ENCODE data around the gene UGT1A8.

UGT1A8 gene

GRCh38 chr2:233768076-233768475 lies 150.6 kb downstream of the UGT1A8 start:
- no peak overlapping the region for H3K27ac ChIP-seq (ENCODE audit: low read depth, low read length, poor library complexity, severe bottlenecking)
- H3K9me3 ChIP-seq (ENCODE audit: low read length): no peaks in the 10 kb centered on the region
- no peaks in the 10 kb centered on the region for H3K36me3 ChIP-seq (ENCODE audit: insufficient read depth, low read length)
- no peak for TF ChIP-seq CTCF (IDR thresholded peaks at IDR 0.05; ENCODE audit: low read length)
- no peak for TF ChIP-seq EZH2 (IDR thresholded peaks at IDR 0.05; ENCODE audit: borderline replicate concordance, low read length)
- H3K9me2 ChIP-seq (ENCODE audit: low read depth, low read length): no peaks in the 10 kb centered on the region
- H3K79me2 ChIP-seq (ENCODE audit: insufficient read depth, low read length): no peaks in the 10 kb centered on the region
- no peak overlapping the region for H3K4me3 ChIP-seq (ENCODE audit: low read depth, low read length, poor library complexity, severe bottlenecking)
- H3K4me1 ChIP-seq (ENCODE audit: insufficient read depth, low read length, severe bottlenecking): no peaks in the 10 kb centered on the region
- no peak overlapping the region for H2AFZ ChIP-seq (ENCODE audit: low read length)
- H4K20me1 ChIP-seq (ENCODE audit: insufficient read depth, low read length): no peaks in the 10 kb centered on the region
- no peaks in the 10 kb centered on the region for H3F3A ChIP-seq (ENCODE audit: insufficient read depth, low read length)
- H3K9ac ChIP-seq (ENCODE audit: low read length): no peak overlapping the region
- H3K27me3 ChIP-seq (ENCODE audit: insufficient read depth, low read length): no peaks in the 10 kb centered on the region
- H3K4me2 ChIP-seq (ENCODE audit: low read length): no peak overlapping the region

- Histone ChIP-seq H3K9me3 (ENCODE audit: low read length) (no peaks in the 10 kb centered on the region), H3K4me2 (ENCODE audit: low read length) (no peak overlapping the region), H2AFZ (ENCODE audit: low read length) (no peak overlapping the region), H4K20me1 (ENCODE audit: insufficient read depth, low read length) (no peaks in the 10 kb centered on the region), H3F3A (ENCODE audit: insufficient read depth, low read length) (no peaks in the 10 kb centered on the region), H3K9ac (ENCODE audit: low read length) (no peak overlapping the region), H3K79me2 (ENCODE audit: insufficient read depth, low read length) (no peaks in the 10 kb centered on the region), H3K27ac (ENCODE audit: low read depth, low read length, poor library complexity, severe bottlenecking) (no peak overlapping the region), H3K9me2 (ENCODE audit: low read depth, low read length) (no peaks in the 10 kb centered on the region), H3K27me3 (ENCODE audit: insufficient read depth, low read length) (no peaks in the 10 kb centered on the region; the same call in 1 of the 2 replicates), H3K4me3 (ENCODE audit: low read depth, low read length, poor library complexity, severe bottlenecking) (no peak overlapping the region), H3K4me1 (ENCODE audit: insufficient read depth, low read length, severe bottlenecking) (no peaks in the 10 kb centered on the region), H3K36me3 (ENCODE audit: insufficient read depth, low read length) (no peaks in the 10 kb centered on the region)
- TF ChIP-seq CTCF (IDR thresholded peaks at IDR 0.05; ENCODE audit: low read length): no peak
- TF ChIP-seq EZH2 (IDR thresholded peaks at IDR 0.05; ENCODE audit: borderline replicate concordance, low read length): no peak
Observed at GRCh38 chr2:233769260-233769659, 151.8 kb downstream of the UGT1A8 start.

GRCh38 chr2:233772153-233772552 lies 154.7 kb downstream of the UGT1A8 start:
- Histone ChIP-seq H3K79me2 (ENCODE audit: insufficient read depth, low read length) (no peaks in the 10 kb centered on the region), H3F3A (ENCODE audit: insufficient read depth, low read length) (no peaks in the 10 kb centered on the region), H3K4me3 (ENCODE audit: low read depth, low read length, poor library complexity, severe bottlenecking) (no peak overlapping the region), H3K9ac (ENCODE audit: low read length) (no peak overlapping the region), H3K4me2 (ENCODE audit: low read length) (no peak overlapping the region), H3K9me3 (ENCODE audit: low read length) (no peaks in the 10 kb centered on the region), H3K4me1 (ENCODE audit: insufficient read depth, low read length, severe bottlenecking) (no peaks in the 10 kb centered on the region), H4K20me1 (ENCODE audit: insufficient read depth, low read length) (no peaks in the 10 kb centered on the region), H2AFZ (ENCODE audit: low read length) (no peak overlapping the region), H3K27ac (ENCODE audit: low read depth, low read length, poor library complexity, severe bottlenecking) (no peak overlapping the region), H3K36me3 (ENCODE audit: insufficient read depth, low read length) (no peaks in the 10 kb centered on the region), H3K9me2 (ENCODE audit: low read depth, low read length) (no peaks in the 10 kb centered on the region), H3K27me3 (ENCODE audit: insufficient read depth, low read length) (no peaks in the 10 kb centered on the region; the same call in 1 of the 2 replicates)
- no peak for TF ChIP-seq EZH2 (IDR thresholded peaks at IDR 0.05; ENCODE audit: borderline replicate concordance, low read length)
- TF ChIP-seq CTCF (IDR thresholded peaks at IDR 0.05; ENCODE audit: low read length): no peak
